Transverse colon (tissue), 4 donors: Measurements from ENCODE around the gene GBA2. TPM values are rescaled to one million over a fixed set of nuclear protein-coding genes. Genes with fewer than 3 reads are reported as not detected.

ENCODE experiments used
- DNase-seq: peaks from one replicate; pipeline ENCODE4 v3.0.0-alpha.2; 2019
- H3K27ac ChIP-seq, 4 donors: fragments of 200-600 bp; sonication (generic); 2 replicates each; pipeline ENCODE4 v1.5.1; 2016 to 2018; ENCODE audit warnings: inconsistent platforms in 4 of 4
- H3K27me3 ChIP-seq: fragments of 200-600 bp; sonication (generic); 2 replicates; pipeline ENCODE4 v1.5.1; 2017; ENCODE audit warnings: inconsistent platforms
- H3K36me3 ChIP-seq, 4 donors: fragments of 200-600 bp; sonication (generic); 2 replicates each; pipeline ENCODE4 v1.5.1; 2017 to 2019; ENCODE audit warnings: inconsistent platforms in 4 of 4
- H3K4me1 ChIP-seq, 4 donors: fragments of 200-600 bp; sonication (generic); 2 replicates each; pipeline ENCODE4 v1.5.1; 2017 to 2020; ENCODE audit warnings: inconsistent platforms in 4 of 4
- H3K4me3 ChIP-seq, 4 donors: fragments of 200-600 bp; sonication (generic); 1 replicate in 1 of 4; 2 replicates in 3 of 4; pipeline versions ENCODE4 v1.5.1 to v1.6.1; 2017 to 2019; ENCODE audit warnings: inconsistent platforms in 4 of 4
- H3K9me3 ChIP-seq, 2 donors: fragments of 200-600 bp; sonication (generic); 2 replicates each; pipeline ENCODE4 v1.5.1; 2017 to 2019; ENCODE audit warnings: inconsistent platforms in 2 of 2
- CTCF ChIP-seq, 5 experiments: fragments of 200-600 bp in 3 of 5; fragments of 450-650 bp in 2 of 5; sonication (generic) in 3 of 5; IDR thresholded peaks; 1 replicate in 2 of 5; 2 replicates in 3 of 5; pipeline ENCODE4 v1.5.1; 2016 to 2017; ENCODE audit warnings: antibody characterized with exemption in 5 of 5, inconsistent platforms in 3 of 5, mild to moderate bottlenecking in 2 of 5, moderate library complexity in 1 of 5
- EP300 ChIP-seq: sonication (generic); formaldehyde crosslinking; IDR thresholded peaks from one replicate; pipeline ENCODE4 v1.6.1; 2017; ENCODE audit warnings: antibody characterized with exemption, low read depth
- POLR2A ChIP-seq: fragments of 450-650 bp; IDR thresholded peaks from one replicate; pipeline ENCODE4 v1.6.1; 2016; ENCODE audit warnings: antibody characterized with exemption, mild to moderate bottlenecking, moderate library complexity
- POLR2AphosphoS5 ChIP-seq, 3 donors: sonication (generic); formaldehyde crosslinking; IDR thresholded peaks; one replicate each; pipeline ENCODE4 v1.6.1; 2016; ENCODE audit warnings: antibody characterized with exemption in 3 of 3
- WGBS, 2 donors: methylation state at CpG; one replicate each; pipeline ENCODE4 v1.1.5; 2018; ENCODE audit warnings: low coverage in 1 of 2; 5-methylcytosine and 5-hydroxymethylcytosine counted together
- in situ Hi-C, 4 donors: fragments of 200-750 bp; cut with MboI; loops; one replicate each; pipeline versions ENCODE4 v1.15.0 to v1.15.1; 2017; ENCODE audit warnings: low sequenced_read_pairs in 3 of 4, low pct_ligation_motif_present in 1 of 4, low pct_unique_long_range_greater_than_20kb in 1 of 4
- intact Hi-C: fragments of 100-400 bp; cut with DNase I; formaldehyde crosslinking; loops from one replicate; pipeline ENCODE4 v1.15.1; 2023; ENCODE audit warnings: low total_unique reads
- total RNA-seq, 4 donors: library from RNA; depleted of rRNA; stranded (reverse); fragments of >200 nt; gene quantifications; one replicate each; pipeline ENCODE4 v1.1.0, GENCODE V29; 2016

Gene GBA2
- total RNA-seq, 4 donors from 2014 or later, result 217 to 709 (median 255) TPM

- Histone ChIP-seq H3K36me3 (peaks cover 0 to 66% (median 32%) of the 10 kb centered on the region in 4 donors), H3K27ac (no peak overlapping the region), H3K4me3 (no peak overlapping the region), H3K4me1 (peaks cover 11 to 29% (median 17%) of the 10 kb centered on the region in 4 donors), H3K27me3 (no peaks in the 10 kb centered on the region), H3K9me3 (no peaks in the 10 kb centered on the region)
- no peak for TF ChIP-seq POLR2A
- no peak for TF ChIP-seq POLR2AphosphoS5 (IDR thresholded peaks at IDR 0.05)
- TF ChIP-seq CTCF (IDR thresholded peaks at IDR 0.05), result no peak
- no peak for TF ChIP-seq EP300
- no peak for DNase-seq
- in situ Hi-C loops, result loop anchor here in 1 of 4 donors (10.0 kb wide), 1 partner anchor 78 kb away; the partner anchor contains the start of genes HINT2 and SPAG8
- 82% methylated on average over 7 of the region's 7 CpGs; no CpG with 5 or more reads in 1 of the 2 donors for WGBS, 2 donors
- intact Hi-C loops, result no loop called here
These were observed 11.9 kb downstream of the GBA2 start for GRCh38 chr9:35737143-35737542.

DNA sequence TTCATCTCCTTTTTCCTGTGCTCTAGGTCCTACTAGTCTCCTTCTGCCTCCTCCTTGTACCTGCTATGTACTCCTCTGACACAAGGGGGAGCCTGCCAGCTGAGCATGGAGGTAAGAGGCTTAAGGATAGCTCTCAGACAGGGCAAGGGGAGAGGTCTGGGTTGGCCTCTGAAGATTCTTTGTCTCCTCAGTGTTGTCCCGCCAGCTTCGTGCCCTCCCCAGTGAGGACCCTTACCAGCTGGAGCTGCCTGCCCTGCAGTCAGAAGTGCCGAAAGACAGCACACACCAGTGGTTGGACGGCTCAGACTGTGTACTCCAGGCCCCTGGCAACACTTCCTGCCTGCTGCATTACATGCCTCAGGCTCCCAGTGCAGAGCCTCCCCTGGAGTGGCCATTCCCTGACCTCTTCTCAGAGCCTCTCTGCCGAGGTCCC lies 12.8 kb downstream of the GBA2 start:
- TF ChIP-seq POLR2A (no peak), EP300 (no peak), CTCF (IDR thresholded peaks at IDR 0.05) (peak; percentile 70 to 82 (median 75)), POLR2AphosphoS5 (IDR thresholded peaks at IDR 0.05) (peak in 2 of 3 donors; percentile 24 to 35)
- Histone ChIP-seq H3K4me3 (no peak overlapping the region), H3K27me3 (no peaks in the 10 kb centered on the region), H3K9me3 (no peaks in the 10 kb centered on the region), H3K4me1 (peaks cover 11 to 30% (median 18%) of the 10 kb centered on the region in 4 donors), H3K36me3 (peaks cover 0 to 62% (median 28%) of the 10 kb centered on the region in 4 donors), H3K27ac (peak overlapping the region in 3 of 4 donors; percentile 7 to 58 (median 41))
- intact Hi-C loops, result no loop called here
- in situ Hi-C loops, result loop anchor here in 1 of 4 donors (10.0 kb wide), 1 partner anchor 79 kb away; the partner anchor contains the start of genes HINT2 and SPAG8
- peak; percentile 76 for DNase-seq
- WGBS, 2 donors, result 36% methylated on average over 5 of the region's 5 CpGs; no CpG with 5 or more reads in 1 of the 2 donors

DNA sequence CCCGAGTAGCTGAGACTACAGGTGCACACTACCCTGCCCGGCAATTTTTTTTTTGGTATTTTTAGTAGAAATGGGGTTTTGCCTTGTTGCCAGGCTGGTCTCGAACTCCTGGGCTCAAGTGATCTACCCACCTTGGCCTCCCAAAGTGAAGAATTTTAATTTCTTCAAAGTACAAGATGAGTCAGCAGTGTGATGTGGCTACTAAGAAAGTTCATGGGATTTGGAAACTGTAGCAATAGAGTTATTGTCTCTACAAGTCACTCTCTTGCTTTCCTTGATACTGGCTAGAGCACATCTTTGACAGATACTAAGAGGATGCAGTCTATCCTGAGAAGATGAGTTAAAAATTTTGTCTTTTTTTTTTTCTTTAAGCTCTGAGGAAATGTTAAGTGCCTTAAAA lies 14.9 kb downstream of the GBA2 start:
- Histone ChIP-seq H3K27ac (peak overlapping the region; percentile 94 to 98 (median 97)), H3K36me3 (peaks cover 0 to 43% (median 21%) of the 10 kb centered on the region in 4 donors), H3K4me3 (no peak overlapping the region), H3K27me3 (no peaks in the 10 kb centered on the region), H3K9me3 (no peaks in the 10 kb centered on the region), H3K4me1 (peaks cover 23 to 51% (median 38%) of the 10 kb centered on the region in 4 donors)
- intact Hi-C loops, result no loop called here
- TF ChIP-seq CTCF (IDR thresholded peaks at IDR 0.05) (no peak), POLR2AphosphoS5 (IDR thresholded peaks at IDR 0.05) (no peak), EP300 (no peak), POLR2A (no peak)
- in situ Hi-C loops, result loop anchor here in 1 of 4 donors (10.0 kb wide), 1 partner anchor 81 kb away; the partner anchor contains the start of genes HINT2 and SPAG8
- DNase-seq, result no peak
- 87 to 88% methylated on average over 3 of the region's 3 CpGs for WGBS, 2 donors

- no peaks in the 10 kb centered on the region for H3K27me3 ChIP-seq
- H3K27ac ChIP-seq, result peak overlapping the region; percentile 94 to 98 (median 97)
- intact Hi-C loops (no loop called here), in situ Hi-C loops (loop anchor here in 1 of 4 donors (10.0 kb wide), 1 partner anchor 82 kb away; the partner anchor contains the start of genes HINT2 and SPAG8)
- 1% methylated on average over 12 of the region's 14 CpGs; no CpG with 5 or more reads in 1 of the 2 donors for WGBS, 2 donors
- DNase-seq, result peak; percentile 47
- no peaks in the 10 kb centered on the region for H3K9me3 ChIP-seq
- peaks cover 32 to 60% (median 49%) of the 10 kb centered on the region in 4 donors for H3K4me1 ChIP-seq
- H3K4me3 ChIP-seq, result peak overlapping the region; percentile 63 to 87 (median 78)
- TF ChIP-seq POLR2AphosphoS5 (IDR thresholded peaks at IDR 0.05), result peak in 2 of 3 donors; percentile 6 to 18
- no peak for TF ChIP-seq EP300
- no peak for TF ChIP-seq POLR2A
- H3K36me3 ChIP-seq, result peaks cover 0 to 31% (median 15%) of the 10 kb centered on the region in 4 donors
These were observed 16.1 kb downstream of the GBA2 start for GRCh38 chr9:35732800-35733541.
